Spleen (tissue), 11 donors: Measurements from ENCODE around the gene OPTN. TPM values are rescaled to one million over a fixed set of nuclear protein-coding genes. Genes with fewer than 3 reads are reported as not detected.

ENCODE experiments used
- DNase-seq: peaks from one replicate; pipeline ENCODE4 v3.0.0-alpha.2; 2020
- H3K27ac ChIP-seq, 8 donors: fragments of 200-600 bp; sonication (generic) in 7 of 8; 1 replicate in 4 of 8; 2 replicates in 4 of 8; pipeline versions ENCODE4 v1.5.0 to v1.8.0; 2016 to 2021; ENCODE audit warnings: inconsistent platforms in 4 of 8, mild to moderate bottlenecking in 4 of 8, moderate library complexity in 1 of 8
- H3K27me3 ChIP-seq, 7 donors: fragments of 200-600 bp; sonication (generic) in 6 of 7; replicated peaks in 1 of 7; 1 replicate in 4 of 7; 2 replicates in 3 of 7; pipeline versions ENCODE4 v1.5.0 to v1.8.0; 2016 to 2021; ENCODE audit warnings: inconsistent platforms in 3 of 7, mild to moderate bottlenecking in 1 of 7
- H3K36me3 ChIP-seq, 6 donors: fragments of 200-600 bp; sonication (generic) in 5 of 6; 1 replicate in 4 of 6; 2 replicates in 2 of 6; pipeline versions ENCODE4 v1.5.0 to v1.8.0; 2016 to 2021; ENCODE audit warnings: inconsistent platforms in 2 of 6
- H3K4me1 ChIP-seq, 6 donors: fragments of 200-600 bp; sonication (generic) in 5 of 6; 1 replicate in 3 of 6; 2 replicates in 3 of 6; pipeline versions ENCODE4 v1.5.0 to v1.8.0; 2016 to 2021; ENCODE audit warnings: inconsistent platforms in 3 of 6
- H3K4me3 ChIP-seq, 8 donors: fragments of 200-600 bp; sonication (generic) in 7 of 8; 1 replicate in 4 of 8; 2 replicates in 4 of 8; pipeline versions ENCODE4 v1.5.0 to v1.8.0; 2016 to 2021; ENCODE audit warnings: inconsistent platforms in 4 of 8, mild to moderate bottlenecking in 4 of 8, moderate library complexity in 2 of 8
- H3K9me3 ChIP-seq, 8 donors: fragments of 200-600 bp; sonication (generic) in 7 of 8; 1 replicate in 4 of 8; 2 replicates in 4 of 8; pipeline versions ENCODE4 v1.5.0 to v1.8.0; 2016 to 2021; ENCODE audit warnings: inconsistent platforms in 4 of 8
- CTCF ChIP-seq, 11 experiments: fragments of 200-600 bp in 7 of 11; fragments of 450-650 bp in 4 of 11; sonication (generic) in 4 of 11; IDR thresholded peaks in 8 of 11; conservative IDR thresholded peaks in 3 of 11; 1 replicate in 7 of 11; 2 replicates in 4 of 11; pipeline versions ENCODE4 v1.4.0 to v1.8.0; 2016 to 2021; ENCODE audit warnings: antibody characterized with exemption in 11 of 11, inconsistent platforms in 4 of 11, mild to moderate bottlenecking in 1 of 11
- POLR2A ChIP-seq, 3 donors: fragments of 450-650 bp; IDR thresholded peaks; one replicate each; pipeline ENCODE4 v1.5.1; 2017; ENCODE audit warnings: antibody characterized with exemption in 3 of 3, mild to moderate bottlenecking in 1 of 3
- POLR2AphosphoS5 ChIP-seq, 3 donors: sonication (generic); formaldehyde crosslinking; IDR thresholded peaks; one replicate each; pipeline ENCODE4 v1.5.1; 2017; ENCODE audit warnings: antibody characterized with exemption in 3 of 3
- WGBS, 5 donors: extraction: QIAGEN DNeasy Blood & Tissue Kit in 3 of 5; methylation state at CpG; one replicate each; pipeline versions ENCODE4 v1.1.5 to v1.1.7; 2013 to 2018; 5-methylcytosine and 5-hydroxymethylcytosine counted together
- intact Hi-C: fragments of 100-400 bp; cut with DNase I; formaldehyde crosslinking; loops from one replicate; pipeline ENCODE4 v1.15.0; 2023; ENCODE audit warnings: low total_unique reads
- polyA plus RNA-seq, 3 donors: library from polyadenylated mRNA; stranded (reverse); fragments of 200-250 nt; gene quantifications; one replicate each; pipeline ENCODE4 v1.2.1, GENCODE V29; 2013
- total RNA-seq, 7 donors: library from RNA; depleted of rRNA in 3 of 7; stranded (reverse); fragments of >200 nt in 3 of 7; fragmentation: NEBNext Ultra II Directional in 4 of 7; extraction: Animal tissue kit (Norgen Biotek cat#: 25700) in 4 of 7; gene quantifications; one replicate each; pipeline versions ENCODE4 v1.1.0 to v1.2.1, GENCODE V29; 2016 to 2021
- donor health status: healthy with polysubstance abuse.
- donor health status: DM: no; HTN: no; CAD: no; lungs with moderate emphysema.
- donor health status: DM: no; HTN: no; CAD: no.
- donor health status: Bipolar disorder and iron deficiency.
- donor health status: healthy.
- donor health status: DM: no; HTN: no; CAD: no.
- donor health status: DM: yes; HTN: yes; CAD: no.

Gene OPTN
- total and polyA plus RNA-seq, 10 donors = 17.2 to 73.7 (median 52.0) TPM

DNA sequence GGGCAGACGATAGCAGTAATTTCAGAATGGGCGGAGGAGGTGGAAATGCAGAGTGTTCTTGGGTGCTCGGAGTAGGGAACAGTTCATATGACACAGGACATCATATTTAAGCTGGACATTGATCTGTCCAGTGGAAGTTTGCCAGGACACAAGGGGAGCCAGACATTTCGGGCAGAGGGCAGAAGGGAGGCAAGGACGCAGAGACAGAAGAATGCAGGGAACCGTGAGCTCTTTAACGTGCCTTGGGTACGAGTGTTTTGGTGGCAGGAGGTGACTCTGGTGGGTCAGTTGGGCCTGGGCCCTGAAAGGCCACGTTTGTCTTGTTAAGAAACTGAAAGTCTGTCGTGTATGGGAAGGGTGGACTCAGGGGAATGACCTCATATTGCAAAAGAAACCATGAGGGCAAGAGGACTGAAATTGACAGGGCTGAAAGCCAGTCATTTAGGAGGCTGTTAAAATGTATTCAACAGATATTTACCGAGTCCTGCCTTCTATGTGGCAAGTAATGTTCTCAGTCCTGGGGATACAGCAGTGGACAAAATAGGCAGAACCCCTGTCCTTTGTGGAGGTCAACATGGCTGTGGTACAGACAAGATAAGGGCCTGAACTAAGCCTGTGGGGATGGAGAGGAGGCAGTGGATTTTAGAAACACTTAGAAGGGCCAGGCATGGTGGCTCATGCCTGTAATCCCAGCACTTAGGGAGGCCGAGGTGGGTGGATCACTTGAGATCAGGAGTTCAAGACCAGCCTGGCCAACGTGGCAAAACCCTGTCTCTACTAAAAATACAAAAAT is 2.2 kb downstream of the OPTN start:
- Histone ChIP-seq H3K9me3 (no peaks in the 10 kb centered on the region), H3K27me3 (peaks cover 0 to 6% (median 0%) of the 10 kb centered on the region in 7 donors), H3K4me3 (peak overlapping the region in 6 of 8 donors; percentile 75 to 89 (median 81)), H3K27ac (peak overlapping the region; percentile 61 to 96 (median 92)), H3K36me3 (peaks cover 0 to 15% (median 0%) of the 10 kb centered on the region in 6 donors), H3K4me1 (peaks cover 11 to 84% (median 40%) of the 10 kb centered on the region in 6 donors)
- TF ChIP-seq POLR2AphosphoS5 (IDR thresholded peaks at IDR 0.05) (peak in 2 of 3 donors; percentile 19 to 56), POLR2A (IDR thresholded peaks at IDR 0.05) (no peak), CTCF (IDR thresholded peaks at IDR 0.05 in 8 of 11, conservative IDR thresholded peaks at IDR 0.05 in 3 of 11) (no peak)
- WGBS, 5 donors = 50 to 65% (median 62%) methylated on average over 13 of the region's 13 CpGs
- intact Hi-C loops = no loop called here
- no peak for DNase-seq

DNA sequence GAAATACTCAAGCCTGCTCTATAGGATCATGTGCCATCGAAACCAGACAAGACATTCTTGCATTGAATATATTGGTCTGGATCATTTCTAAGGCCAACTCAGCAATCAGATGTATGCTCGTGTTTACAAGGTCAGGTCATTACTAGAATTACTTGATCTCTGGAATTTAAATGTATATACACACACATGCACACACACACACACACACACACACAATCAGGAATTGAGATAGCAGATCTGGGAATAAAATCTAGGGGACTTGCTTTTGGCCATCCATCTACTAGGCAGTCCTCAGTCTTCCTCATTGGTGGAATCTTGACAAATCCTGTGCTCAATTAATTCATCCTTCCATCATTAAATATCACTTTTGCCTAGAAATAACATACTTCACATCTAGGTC is 3.6 kb downstream of the OPTN start:
- no peak for DNase-seq
- Histone ChIP-seq H3K27ac (peak overlapping the region in 4 of 8 donors; percentile 1 to 96 (median 94)), H3K36me3 (peaks cover 0 to 17% (median 0%) of the 10 kb centered on the region in 6 donors), H3K4me1 (peaks cover 20 to 97% (median 51%) of the 10 kb centered on the region in 6 donors), H3K27me3 (peaks cover 0 to 6% (median 0%) of the 10 kb centered on the region in 7 donors), H3K9me3 (no peaks in the 10 kb centered on the region), H3K4me3 (no peak overlapping the region)
- intact Hi-C loops = no loop called here
- WGBS, 5 donors = 81 to 90% (median 88%) methylated on average over 2 of the region's 2 CpGs
- TF ChIP-seq CTCF (IDR thresholded peaks at IDR 0.05 in 8 of 11, conservative IDR thresholded peaks at IDR 0.05 in 3 of 11) (no peak), POLR2AphosphoS5 (IDR thresholded peaks at IDR 0.05) (no peak), POLR2A (IDR thresholded peaks at IDR 0.05) (no peak)

DNA sequence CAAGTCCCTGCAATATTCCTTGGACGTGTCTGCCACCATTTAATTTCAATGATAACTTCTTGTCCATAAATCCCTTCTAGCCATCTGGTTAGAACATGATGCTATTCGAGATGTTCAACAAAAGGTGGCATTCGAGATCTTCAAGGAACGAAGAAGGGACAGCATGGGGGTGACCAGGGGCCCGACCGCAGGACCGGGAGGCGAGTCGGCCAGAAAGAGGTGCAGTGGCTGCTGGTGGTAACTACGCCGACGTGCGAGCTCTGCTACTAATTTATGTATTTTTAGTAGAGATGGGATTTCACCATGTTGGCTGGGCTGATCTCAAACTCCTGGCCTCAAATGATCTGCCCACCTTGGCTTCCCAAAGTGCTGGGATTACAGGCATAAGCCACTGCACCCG is 4.7 kb downstream of the OPTN start:
- intact Hi-C loops = no loop called here
- DNase-seq = no peak
- no peak for TF ChIP-seq POLR2AphosphoS5 (IDR thresholded peaks at IDR 0.05)
- TF ChIP-seq POLR2A (IDR thresholded peaks at IDR 0.05) = no peak
- TF ChIP-seq CTCF (IDR thresholded peaks at IDR 0.05 in 8 of 11, conservative IDR thresholded peaks at IDR 0.05 in 3 of 11) = no peak

GRCh38 chr10:13105184-13105583 is 5.2 kb downstream of the OPTN start:
- TF ChIP-seq CTCF (IDR thresholded peaks at IDR 0.05 in 8 of 11, conservative IDR thresholded peaks at IDR 0.05 in 3 of 11) = no peak
- no peak for TF ChIP-seq POLR2A (IDR thresholded peaks at IDR 0.05)
- no peak for TF ChIP-seq POLR2AphosphoS5 (IDR thresholded peaks at IDR 0.05)
- peaks cover 0 to 33% (median 12%) of the 10 kb centered on the region in 6 donors for H3K36me3 ChIP-seq
- H3K9me3 ChIP-seq = no peaks in the 10 kb centered on the region
- peak overlapping the region in 7 of 8 donors; percentile 15 to 65 (median 45) for H3K27ac ChIP-seq
- H3K4me1 ChIP-seq = peaks cover 20 to 91% (median 52%) of the 10 kb centered on the region in 6 donors
- WGBS, 5 donors = 62 to 84% (median 68%) methylated on average over 4 of the region's 4 CpGs
- intact Hi-C loops = no loop called here
- H3K27me3 ChIP-seq = peaks cover 0 to 3% (median 0%) of the 10 kb centered on the region in 7 donors
- H3K4me3 ChIP-seq = no peak overlapping the region
- DNase-seq = no peak

More for the DNA sequence above, 4.7 kb downstream of the OPTN start:
- Histone ChIP-seq H3K27ac (peak overlapping the region in 3 of 8 donors; percentile 15 to 65 (median 46)), H3K9me3 (no peaks in the 10 kb centered on the region), H3K4me3 (no peak overlapping the region), H3K27me3 (peaks cover 0 to 6% (median 0%) of the 10 kb centered on the region in 7 donors), H3K4me1 (peaks cover 20 to 96% (median 52%) of the 10 kb centered on the region in 6 donors), H3K36me3 (peaks cover 0 to 28% (median 8%) of the 10 kb centered on the region in 6 donors)
- 96 to 98% (median 98%) methylated on average over 14 of the region's 14 CpGs for WGBS, 5 donors
